ENCODE measurements around the gene DRAM2. TPM values are rescaled to one million over a fixed set of nuclear protein-coding genes. Genes with fewer than 3 reads are reported as not detected.

The DRAM2 gene
- total and polyA plus RNA-seq, 2 experiments from 2014 or later, result 67.1 to 67.6 TPM

- Histone ChIP-seq H3K4me2 (no peak overlapping the region), H2AFZ (no peak overlapping the region), H3K4me1 (ENCODE audit: insufficient read depth) (peaks cover 15% of the 10 kb centered on the region), H3K27ac (no peak overlapping the region), H3K4me3 (no peak overlapping the region), H3K36me3 (replicated peaks; ENCODE audit: insufficient read depth, low read depth) (no peaks in the 10 kb centered on the region), H3K27me3 (no peaks in the 10 kb centered on the region), H3K79me2 (peaks cover 97% of the 10 kb centered on the region), H3K9me3 (ENCODE audit: low read depth) (no peaks in the 10 kb centered on the region), H3K9me2 (replicated peaks; ENCODE audit: insufficient read depth) (no peaks in the 10 kb centered on the region), H4K20me1 (ENCODE audit: insufficient read depth, poor library complexity, severe bottlenecking) (peaks cover 6% of the 10 kb centered on the region)
- DNase-seq (ENCODE audit: low spot score), result no peak
- TF ChIP-seq EZH2 (IDR thresholded peaks at IDR 0.05; ENCODE audit: borderline replicate concordance), result no peak
- TF ChIP-seq CTCF (IDR thresholded peaks at IDR 0.05; ENCODE audit: poor library complexity), result no peak
- TF ChIP-seq EZH2phosphoT487 (IDR thresholded peaks at IDR 0.05; ENCODE audit: low read depth, severe bottlenecking, unreplicated experiment), result no peak
These were observed 6.3 kb upstream of the DRAM2 start for GRCh38 chr1:111145963-111146768.

GRCh38 chr1:111145542-111145941 lies 5.6 kb upstream of the DRAM2 start:
- H3K9me3 ChIP-seq (ENCODE audit: low read depth), result no peaks in the 10 kb centered on the region
- no peaks in the 10 kb centered on the region for H3K9me2 ChIP-seq (replicated peaks; ENCODE audit: insufficient read depth)
- H3K36me3 ChIP-seq (replicated peaks; ENCODE audit: insufficient read depth, low read depth), result no peaks in the 10 kb centered on the region
- peaks cover 18% of the 10 kb centered on the region for H3K4me1 ChIP-seq (ENCODE audit: insufficient read depth)
- H3K27me3 ChIP-seq, result no peaks in the 10 kb centered on the region
- H3K4me3 ChIP-seq, result no peak overlapping the region
- H3K79me2 ChIP-seq, result peaks cover 97% of the 10 kb centered on the region
- no peak overlapping the region for H2AFZ ChIP-seq
- peaks cover 6% of the 10 kb centered on the region for H4K20me1 ChIP-seq (ENCODE audit: insufficient read depth, poor library complexity, severe bottlenecking)
- no peak overlapping the region for H3K4me2 ChIP-seq
- no peak for DNase-seq (ENCODE audit: low spot score)
- 95% methylated on average over 2 of the region's 2 CpGs for WGBS (ENCODE audit: low lambda C conversion rate, missing lambda C conversion rate)
- no peak for TF ChIP-seq EZH2 (IDR thresholded peaks at IDR 0.05; ENCODE audit: borderline replicate concordance)
- TF ChIP-seq CTCF (IDR thresholded peaks at IDR 0.05; ENCODE audit: poor library complexity), result no peak
- TF ChIP-seq EZH2phosphoT487 (IDR thresholded peaks at IDR 0.05; ENCODE audit: low read depth, severe bottlenecking, unreplicated experiment), result no peak
- H3K27ac ChIP-seq, result no peak overlapping the region

- H3K9me2 ChIP-seq (replicated peaks; ENCODE audit: insufficient read depth), result no peaks in the 10 kb centered on the region
- H4K20me1 ChIP-seq (ENCODE audit: insufficient read depth, poor library complexity, severe bottlenecking), result peaks cover 5% of the 10 kb centered on the region
- H3K79me2 ChIP-seq, result peaks cover 83% of the 10 kb centered on the region
- H3K27me3 ChIP-seq, result no peaks in the 10 kb centered on the region
- H3K27ac ChIP-seq, result peak overlapping the region; percentile 11
- WGBS (ENCODE audit: low lambda C conversion rate, missing lambda C conversion rate), result 58% methylated on average over 5 of the region's 5 CpGs
- H3K9me3 ChIP-seq (ENCODE audit: low read depth), result no peaks in the 10 kb centered on the region
- no peak for DNase-seq (ENCODE audit: low spot score)
- peak overlapping the region; percentile 81 for H3K4me2 ChIP-seq
- no peak overlapping the region for H3K4me3 ChIP-seq
- no peaks in the 10 kb centered on the region for H3K36me3 ChIP-seq (replicated peaks; ENCODE audit: insufficient read depth, low read depth)
- peaks cover 26% of the 10 kb centered on the region for H3K4me1 ChIP-seq (ENCODE audit: insufficient read depth)
- TF ChIP-seq CTCF (IDR thresholded peaks at IDR 0.05; ENCODE audit: poor library complexity) (no peak), EZH2phosphoT487 (IDR thresholded peaks at IDR 0.05; ENCODE audit: low read depth, severe bottlenecking, unreplicated experiment) (no peak), EZH2 (IDR thresholded peaks at IDR 0.05; ENCODE audit: borderline replicate concordance) (no peak)
- no peak overlapping the region for H2AFZ ChIP-seq
These were observed 2.6 kb upstream of the DRAM2 start for GRCh38 chr1:111142356-111142975.
